ENCODE data around the gene RND2. TPM values are rescaled to one million over a fixed set of nuclear protein-coding genes. Genes with fewer than 3 reads are reported as not detected.

Gene RND2
- total and polyA plus RNA-seq, 9 of the 15 experiments (the other 6 are each of a cell fraction or from before 2014, with no cell fraction given) = 0.15 to 1.9 (median 0.98) TPM

DNA sequence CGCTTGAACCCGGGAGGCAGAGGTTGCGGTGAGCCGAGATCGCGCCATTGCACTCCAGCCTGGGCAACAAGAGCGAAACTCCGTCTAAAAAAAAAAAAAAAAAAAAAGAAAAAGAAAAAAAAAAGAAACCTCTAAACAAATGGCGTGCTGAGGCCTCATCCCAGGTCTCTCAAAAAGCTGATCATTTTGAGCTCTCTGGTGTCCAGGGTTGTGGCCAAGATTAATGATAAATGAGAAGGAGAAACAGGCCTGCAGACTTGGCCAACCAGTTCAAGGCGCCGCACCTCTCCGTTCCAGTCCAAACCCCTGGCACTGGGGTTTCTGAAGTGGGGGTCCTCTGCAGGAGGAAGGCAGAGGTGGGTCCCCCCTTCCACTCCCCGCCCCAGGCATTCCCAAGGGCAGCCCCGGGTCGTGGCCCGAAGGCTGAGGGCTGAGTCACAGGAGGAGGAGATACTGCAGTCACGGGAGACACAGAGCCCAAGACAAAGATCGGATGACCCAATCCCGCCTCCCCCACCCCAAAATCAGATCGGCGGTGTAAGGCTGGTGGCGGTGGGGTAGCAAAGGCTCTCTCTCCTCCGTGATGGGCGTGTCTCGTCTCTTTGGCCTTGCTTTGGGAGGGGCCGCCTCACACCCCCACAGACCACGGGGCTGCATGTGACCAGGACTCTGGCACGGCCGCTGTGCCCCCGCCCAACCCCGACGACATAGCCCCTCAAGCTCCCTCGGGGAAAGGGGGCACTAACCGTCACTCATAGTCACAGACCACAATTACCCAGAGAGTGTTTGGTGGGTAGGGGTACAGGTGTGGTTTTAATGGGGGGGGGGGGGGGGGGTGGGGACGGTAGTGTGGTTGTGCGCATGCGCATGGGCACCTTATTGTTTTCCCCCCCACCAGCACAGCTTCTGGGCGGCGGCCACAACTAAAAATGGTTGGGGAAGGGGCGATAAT lies 4.0 kb upstream of the RND2 start (continued):
- TF ChIP-seq MTA2 (IDR thresholded peaks at IDR 0.05; ENCODE audit: low read depth) (peak; percentile 49; the same call in 1 of the 2 replicates), MAFK (IDR thresholded peaks at IDR 0.05; ENCODE audit: low read length) (no peak), CBFB (CRISPR knock-in tag; IDR thresholded peaks at IDR 0.05) (no peak), PRPF4 (IDR thresholded peaks at IDR 0.05; ENCODE audit: insufficient read depth, low read depth, low read length, poor library complexity, severe bottlenecking) (no peak), SRSF7 (optimal IDR thresholded peaks at IDR 0.05; ENCODE audit: low read depth, low read length) (no peak), PHB2 (IDR thresholded peaks at IDR 0.05; ENCODE audit: low read depth) (no peak), BRF1 (IDR thresholded peaks at IDR 0.05; ENCODE audit: borderline replicate concordance, extremely low read depth, insufficient read length) (no peak), ZNF561 (CRISPR knock-in tag; conservative IDR thresholded peaks at IDR 0.05) (no peak), NFRKB (IDR thresholded peaks at IDR 0.05; ENCODE audit: low read depth) (peak; percentile 46), ARID2 (IDR thresholded peaks at IDR 0.05) (no peak), RBM17 (IDR thresholded peaks at IDR 0.05; ENCODE audit: borderline replicate concordance, low read depth, low read length) (no peak), FOXA1 (IDR thresholded peaks at IDR 0.05; ENCODE audit: borderline replicate concordance) (no peak), ERF (CRISPR knock-in tag; IDR thresholded peaks at IDR 0.05) (no peak), RAD51 (IDR thresholded peaks at IDR 0.05; ENCODE audit: borderline replicate concordance, low read depth) (peak; percentile 82), MCM5 (IDR thresholded peaks at IDR 0.05; ENCODE audit: low read depth) (no peak), BMI1 (IDR thresholded peaks at IDR 0.05; ENCODE audit: low read length) (no peak), TCF7L2 (IDR thresholded peaks at IDR 0.05; ENCODE audit: low read depth, low read length) (no peak), DACH1 (IDR thresholded peaks at IDR 0.05; ENCODE audit: partially characterized antibody) (peak; percentile 38), FOXJ3 (CRISPR knock-in tag; IDR thresholded peaks at IDR 0.05) (no peak), PHF20 (IDR thresholded peaks at IDR 0.05; ENCODE audit: partially characterized antibody) (no peak), KAT7 (CRISPR knock-in tag; IDR thresholded peaks at IDR 0.05; ENCODE audit: borderline replicate concordance) (no peak), SREBF2 (CRISPR knock-in tag; IDR thresholded peaks at IDR 0.05) (peak; percentile 77; the same call in 1 of the 2 replicates)
- TF ChIP-seq, protein P1, sequence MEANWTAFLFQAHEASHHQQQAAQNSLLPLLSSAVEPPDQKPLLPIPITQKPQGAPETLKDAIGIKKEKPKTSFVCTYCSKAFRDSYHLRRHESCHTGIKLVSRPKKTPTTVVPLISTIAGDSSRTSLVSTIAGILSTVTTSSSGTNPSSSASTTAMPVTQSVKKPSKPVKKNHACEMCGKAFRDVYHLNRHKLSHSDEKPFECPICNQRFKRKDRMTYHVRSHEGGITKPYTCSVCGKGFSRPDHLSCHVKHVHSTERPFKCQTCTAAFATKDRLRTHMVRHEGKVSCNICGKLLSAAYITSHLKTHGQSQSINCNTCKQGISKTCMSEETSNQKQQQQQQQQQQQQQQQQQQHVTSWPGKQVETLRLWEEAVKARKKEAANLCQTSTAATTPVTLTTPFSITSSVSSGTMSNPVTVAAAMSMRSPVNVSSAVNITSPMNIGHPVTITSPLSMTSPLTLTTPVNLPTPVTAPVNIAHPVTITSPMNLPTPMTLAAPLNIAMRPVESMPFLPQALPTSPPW (CRISPR knock-in tag; IDR thresholded peaks at IDR 0.05) = peak; percentile 95
- TF ChIP-seq, protein P2, sequence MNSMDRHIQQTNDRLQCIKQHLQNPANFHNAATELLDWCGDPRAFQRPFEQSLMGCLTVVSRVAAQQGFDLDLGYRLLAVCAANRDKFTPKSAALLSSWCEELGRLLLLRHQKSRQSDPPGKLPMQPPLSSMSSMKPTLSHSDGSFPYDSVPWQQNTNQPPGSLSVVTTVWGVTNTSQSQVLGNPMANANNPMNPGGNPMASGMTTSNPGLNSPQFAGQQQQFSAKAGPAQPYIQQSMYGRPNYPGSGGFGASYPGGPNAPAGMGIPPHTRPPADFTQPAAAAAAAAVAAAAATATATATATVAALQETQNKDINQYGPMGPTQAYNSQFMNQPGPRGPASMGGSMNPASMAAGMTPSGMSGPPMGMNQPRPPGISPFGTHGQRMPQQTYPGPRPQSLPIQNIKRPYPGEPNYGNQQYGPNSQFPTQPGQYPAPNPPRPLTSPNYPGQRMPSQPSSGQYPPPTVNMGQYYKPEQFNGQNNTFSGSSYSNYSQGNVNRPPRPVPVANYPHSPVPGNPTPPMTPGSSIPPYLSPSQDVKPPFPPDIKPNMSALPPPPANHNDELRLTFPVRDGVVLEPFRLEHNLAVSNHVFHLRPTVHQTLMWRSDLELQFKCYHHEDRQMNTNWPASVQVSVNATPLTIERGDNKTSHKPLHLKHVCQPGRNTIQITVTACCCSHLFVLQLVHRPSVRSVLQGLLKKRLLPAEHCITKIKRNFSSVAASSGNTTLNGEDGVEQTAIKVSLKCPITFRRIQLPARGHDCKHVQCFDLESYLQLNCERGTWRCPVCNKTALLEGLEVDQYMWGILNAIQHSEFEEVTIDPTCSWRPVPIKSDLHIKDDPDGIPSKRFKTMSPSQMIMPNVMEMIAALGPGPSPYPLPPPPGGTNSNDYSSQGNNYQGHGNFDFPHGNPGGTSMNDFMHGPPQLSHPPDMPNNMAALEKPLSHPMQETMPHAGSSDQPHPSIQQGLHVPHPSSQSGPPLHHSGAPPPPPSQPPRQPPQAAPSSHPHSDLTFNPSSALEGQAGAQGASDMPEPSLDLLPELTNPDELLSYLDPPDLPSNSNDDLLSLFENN (IDR thresholded peaks at IDR 0.05; ENCODE audit: low read depth in 2 of 2, low read length in 2 of 2) = no peak; a peak in 1 of 4 replicates

Measured in K562 (cell line).